Sigmoid colon (tissue), 7 donors: Measurements from ENCODE around the gene FLRT1. TPM values are rescaled to one million over a fixed set of nuclear protein-coding genes. Genes with fewer than 3 reads are reported as not detected.

Experiments used
- DNase-seq: peaks from one replicate; pipeline ENCODE4 v3.0.0-alpha.2; 2019
- H3K27ac ChIP-seq, 4 donors: fragments of 200-600 bp; sonication (generic); one replicate each; pipeline ENCODE4 v1.5.1; 2016 to 2019; ENCODE audit warnings: mild to moderate bottlenecking in 1 of 4
- H3K27me3 ChIP-seq, 3 donors: fragments of 200-600 bp; sonication (generic); one replicate each; pipeline ENCODE4 v1.5.1; 2019; ENCODE audit warnings: mild to moderate bottlenecking in 1 of 3
- H3K36me3 ChIP-seq, 4 donors: fragments of 200-600 bp; sonication (generic); one replicate each; pipeline ENCODE4 v1.5.1; 2016 to 2019
- H3K4me1 ChIP-seq, 4 donors: fragments of 200-600 bp; sonication (generic); one replicate each; pipeline ENCODE4 v1.5.1; 2017 to 2019
- H3K4me3 ChIP-seq, 4 donors: fragments of 200-600 bp; sonication (generic); one replicate each; pipeline ENCODE4 v1.5.1; 2017 to 2019; ENCODE audit warnings: mild to moderate bottlenecking in 2 of 4, moderate library complexity in 1 of 4
- H3K9me3 ChIP-seq, 4 donors: fragments of 200-600 bp in 3 of 4; sonication (generic) in 3 of 4; one replicate each; pipeline versions ENCODE4 v1.5.1 to v1.6.1; 2013 to 2019
- CTCF ChIP-seq, 4 experiments: fragments of 450-650 bp in 3 of 4; fragments of 200-600 bp in 1 of 4; IDR thresholded peaks; one replicate each; pipeline ENCODE4 v1.5.1; 2016 to 2019; ENCODE audit warnings: antibody characterized with exemption in 4 of 4, mild to moderate bottlenecking in 3 of 4, moderate library complexity in 2 of 4
- EP300 ChIP-seq, 4 donors: sonication (generic); formaldehyde crosslinking; IDR thresholded peaks; one replicate each; pipeline ENCODE4 v1.6.1; 2017; ENCODE audit warnings: antibody characterized with exemption in 4 of 4
- POLR2A ChIP-seq, 2 donors: fragments of 450-650 bp; IDR thresholded peaks; one replicate each; pipeline ENCODE4 v1.6.1; 2016; ENCODE audit warnings: antibody characterized with exemption in 2 of 2, mild to moderate bottlenecking in 2 of 2, moderate library complexity in 2 of 2
- POLR2AphosphoS5 ChIP-seq, 4 donors: sonication (generic); formaldehyde crosslinking; IDR thresholded peaks; one replicate each; pipeline ENCODE4 v1.6.1; 2017; ENCODE audit warnings: antibody characterized with exemption in 4 of 4
- WGBS, 2 donors: extraction: QIAGEN DNeasy Blood & Tissue Kit; methylation state at CpG; one replicate each; pipeline ENCODE4 v1.1.7; 2013; 5-methylcytosine and 5-hydroxymethylcytosine counted together
- intact Hi-C: fragments of 100-400 bp; cut with DNase I; formaldehyde crosslinking; loops from one replicate; pipeline ENCODE4 v1.15.1; 2023
- polyA plus RNA-seq, 3 donors: library from polyadenylated mRNA; stranded (reverse); fragments of 200-250 nt; gene quantifications; one replicate each; pipeline ENCODE4 v1.2.3, GENCODE V29; 2013
- total RNA-seq, 4 donors: library from RNA; depleted of rRNA; stranded (reverse); fragments of >200 nt; gene quantifications; one replicate each; pipeline ENCODE4 v1.1.0, GENCODE V29; 2016
- donor health status: healthy with polysubstance abuse.
- donor health status: Bipolar disorder and iron deficiency.
- donor health status: healthy.

FLRT1 gene
- total and polyA plus RNA-seq, 7 donors, result 0.66 to 6.9 (median 2.9) TPM; not detected in 2

- peak overlapping the region in 1 of 4 donors; percentile 35 for H3K27ac ChIP-seq
Measured at GRCh38 chr11:64001484-64002420, 34.0 kb upstream of the FLRT1 start.

GRCh38 chr11:64003807-64004589, 31.7 kb upstream of the FLRT1 start:
- TF ChIP-seq EP300 (IDR thresholded peaks at IDR 0.05) (no peak), CTCF (IDR thresholded peaks at IDR 0.05) (no peak), POLR2A (IDR thresholded peaks at IDR 0.05) (no peak), POLR2AphosphoS5 (IDR thresholded peaks at IDR 0.05) (no peak)
- peaks cover 0 to 53% (median 43%) of the 10 kb centered on the region in 4 donors for H3K4me1 ChIP-seq
- H3K27me3 ChIP-seq, result peaks cover 0 to 7% (median 0%) of the 10 kb centered on the region in 3 donors
- H3K4me3 ChIP-seq, result no peak overlapping the region
- DNase-seq, result no peak
- intact Hi-C loops, result no loop called here
- H3K9me3 ChIP-seq, result no peaks in the 10 kb centered on the region
- no peaks in the 10 kb centered on the region for H3K36me3 ChIP-seq
- no peak overlapping the region for H3K27ac ChIP-seq
- 75 to 83% methylated on average over 23 of the region's 23 CpGs for WGBS, 2 donors

More at GRCh38 chr11:64001484-64002420, 34.0 kb upstream of the FLRT1 start:
- no peaks in the 10 kb centered on the region for H3K9me3 ChIP-seq
- TF ChIP-seq CTCF (IDR thresholded peaks at IDR 0.05) (no peak), POLR2AphosphoS5 (IDR thresholded peaks at IDR 0.05) (no peak), EP300 (IDR thresholded peaks at IDR 0.05) (no peak), POLR2A (IDR thresholded peaks at IDR 0.05) (no peak)
- H3K4me1 ChIP-seq, result peaks cover 0 to 41% (median 31%) of the 10 kb centered on the region in 4 donors
- H3K27me3 ChIP-seq, result peaks cover 0 to 7% (median 0%) of the 10 kb centered on the region in 3 donors
- peak; percentile 74 for DNase-seq
- intact Hi-C loops, result no loop called here
- H3K36me3 ChIP-seq, result peaks cover 11 to 20% (median 14%) of the 10 kb centered on the region in 4 donors
- no peak overlapping the region for H3K4me3 ChIP-seq
- WGBS, 2 donors, result 63 to 79% methylated on average over 23 of the region's 23 CpGs

GRCh38 chr11:64004590-64004984, 31.1 kb upstream of the FLRT1 start:
- no peak overlapping the region for H3K27ac ChIP-seq
- H3K36me3 ChIP-seq, result no peaks in the 10 kb centered on the region
- TF ChIP-seq EP300 (IDR thresholded peaks at IDR 0.05), result no peak
- TF ChIP-seq POLR2A (IDR thresholded peaks at IDR 0.05), result no peak
- no peak for TF ChIP-seq POLR2AphosphoS5 (IDR thresholded peaks at IDR 0.05)
- no peak for TF ChIP-seq CTCF (IDR thresholded peaks at IDR 0.05)
- no peaks in the 10 kb centered on the region for H3K9me3 ChIP-seq
- 78 to 82% methylated on average over 4 of the region's 4 CpGs for WGBS, 2 donors
- no peak overlapping the region for H3K4me3 ChIP-seq
- intact Hi-C loops, result no loop called here
- H3K4me1 ChIP-seq, result peaks cover 0 to 47% (median 37%) of the 10 kb centered on the region in 4 donors
- DNase-seq, result no peak
- peaks cover 0 to 3% (median 0%) of the 10 kb centered on the region in 3 donors for H3K27me3 ChIP-seq

GRCh38 chr11:64005691-64006090, 30.0 kb upstream of the FLRT1 start:
- intact Hi-C loops, result no loop called here
- Histone ChIP-seq H3K9me3 (no peaks in the 10 kb centered on the region), H3K27ac (no peak overlapping the region), H3K4me3 (no peak overlapping the region), H3K27me3 (no peaks in the 10 kb centered on the region), H3K4me1 (peaks cover 0 to 36% (median 27%) of the 10 kb centered on the region in 4 donors), H3K36me3 (no peaks in the 10 kb centered on the region)
- WGBS, 2 donors, result 88 to 93% methylated on average over 4 of the region's 4 CpGs
- DNase-seq, result no peak
- no peak for TF ChIP-seq POLR2A (IDR thresholded peaks at IDR 0.05)
- TF ChIP-seq CTCF (IDR thresholded peaks at IDR 0.05), result no peak
- no peak for TF ChIP-seq POLR2AphosphoS5 (IDR thresholded peaks at IDR 0.05)
- no peak for TF ChIP-seq EP300 (IDR thresholded peaks at IDR 0.05)
